GM12891 (cell line): ENCODE results near the gene PARP4.
"Not testable (repeated sequence)": the region's sequence is repeated elsewhere in the genome, so short reads cannot be mapped to it uniquely, and the experiment has no call there.

ENCODE experiments used
- POLR2A ChIP-seq: IDR thresholded peaks from 2 replicates; pipeline ENCODE4 v1.6.1; 2011; ENCODE audit warnings: low read depth, low read length, control low read depth
- POLR2AphosphoS5 ChIP-seq: IDR thresholded peaks from 2 replicates; pipeline ENCODE4 v1.6.1; 2011; ENCODE audit warnings: low read depth, low read length, control low read depth
- SPI1 ChIP-seq: IDR thresholded peaks from 2 replicates; pipeline ENCODE4 v1.6.1; 2011; ENCODE audit warnings: low read depth, low read length, control low read depth

GRCh38 chr13:24391771-24392683, 120.6 kb downstream of the PARP4 start:
- TF ChIP-seq SPI1, POLR2A, POLR2AphosphoS5: not testable (repeated sequence)
